K562 (cell line): ENCODE results near the gene NR1H2.
"Not testable (repeated sequence)": the region's sequence is repeated elsewhere in the genome, so short reads cannot be mapped to it uniquely, and the experiment has no call there.

ENCODE experiments used
- FOXJ3 ChIP-seq: sonication (generic); formaldehyde crosslinking; IDR thresholded peaks from 2 replicates; pipeline ENCODE4 v1.4.0; 2020; ENCODE audit warnings: mild to moderate bottlenecking, missing genetic modification reagents
- HES1 ChIP-seq: fragments of 450-650 bp; IDR thresholded peaks from 2 replicates; pipeline ENCODE4 v1.6.1; 2016; ENCODE audit warnings: low read depth, mild to moderate bottlenecking, moderate library complexity
- HMGN3 ChIP-seq: IDR thresholded peaks from 2 replicates; pipeline ENCODE4 v1.6.1; 2011; ENCODE audit warnings: borderline replicate concordance, low read depth, mild to moderate bottlenecking, mixed read lengths, low read length; ENCODE audit not compliant: insufficient read length; ENCODE audit errors: extremely low read depth
- KDM1A ChIP-seq, 2 experiments: fragments of 450-650 bp; IDR thresholded peaks; 2 replicates each; pipeline ENCODE4 v1.6.1; 2016; ENCODE audit warnings: mild to moderate bottlenecking in 2 of 2
- SMAD3 ChIP-seq: fragments of 450-650 bp; formaldehyde crosslinking; conservative IDR thresholded peaks from 2 replicates; pipeline ENCODE4 v1.4.0; 2020; ENCODE audit warnings: mild to moderate bottlenecking
- ZBTB11 ChIP-seq, 3 experiments: fragments of 200-800 bp in 1 of 3; fragments of 250-450 bp in 1 of 3; fragments of 450-650 bp in 1 of 3; sonication (Bioruptor Pico) in 1 of 3; sonication (Bioruptor generic) in 1 of 3; formaldehyde crosslinking in 1 of 3; IDR thresholded peaks; 2 replicates each; pipeline versions ENCODE4 v1.6.1 to v1.8.0; 2016 to 2022; ENCODE audit warnings: mild to moderate bottlenecking in 2 of 3, missing genetic modification characterization in 2 of 3, missing compliant biosample characterization in 1 of 3, moderate library complexity in 1 of 3

- TF ChIP-seq FOXJ3 (CRISPR knock-in tag); KDM1A (IDR thresholded peaks at IDR 0.05); SMAD3 (CRISPR knock-in tag); HMGN3; ZBTB11 (CRISPR knock-in tag; IDR thresholded peaks at IDR 0.05); HES1: not testable (repeated sequence)
Observed at GRCh38 chr19:50353487-50353880, 22.8 kb upstream of the NR1H2 start.
